Measurements from ENCODE around the gene BAIAP2L2.

The BAIAP2L2 gene

DNA sequence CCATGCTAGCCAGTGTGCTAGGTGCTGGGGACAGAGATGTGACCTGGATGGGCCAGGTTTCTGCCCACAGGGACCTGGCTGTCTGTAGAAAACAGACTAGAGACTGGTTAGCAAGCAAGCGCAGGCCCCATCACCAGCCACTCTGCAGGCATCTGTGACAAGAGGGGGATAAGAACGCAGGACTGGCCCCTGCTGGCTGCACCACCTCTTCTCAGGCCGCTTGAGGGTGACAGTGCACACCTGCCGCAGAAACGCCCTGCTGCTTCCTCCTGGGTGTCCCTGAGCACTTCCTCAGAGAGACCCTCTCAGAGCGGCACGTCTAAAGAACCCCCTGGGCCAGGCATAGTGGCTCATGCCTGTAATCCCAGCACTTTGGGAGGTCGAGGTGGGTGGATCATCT is 59.2 kb downstream of the BAIAP2L2 start:
- no peaks in the 10 kb centered on the region for H3K4me1 ChIP-seq (ENCODE audit: control insufficient read depth, insufficient read depth, low read length)
- no peak overlapping the region for H3K9ac ChIP-seq (ENCODE audit: low read length)
- no peaks in the 10 kb centered on the region for H3K36me3 ChIP-seq (ENCODE audit: control insufficient read depth, insufficient read depth, low read length, severe bottlenecking)
- H3K9me3 ChIP-seq (ENCODE audit: control insufficient read depth, low read length) = no peaks in the 10 kb centered on the region
- H3K4me3 ChIP-seq (ENCODE audit: low read length) = no peak overlapping the region
- H3K27me3 ChIP-seq (replicated peaks; ENCODE audit: control insufficient read depth, insufficient read depth, low read length) = peaks cover 14% of the 10 kb centered on the region
- no peak for DNase-seq (ENCODE audit: low read depth)

DNA sequence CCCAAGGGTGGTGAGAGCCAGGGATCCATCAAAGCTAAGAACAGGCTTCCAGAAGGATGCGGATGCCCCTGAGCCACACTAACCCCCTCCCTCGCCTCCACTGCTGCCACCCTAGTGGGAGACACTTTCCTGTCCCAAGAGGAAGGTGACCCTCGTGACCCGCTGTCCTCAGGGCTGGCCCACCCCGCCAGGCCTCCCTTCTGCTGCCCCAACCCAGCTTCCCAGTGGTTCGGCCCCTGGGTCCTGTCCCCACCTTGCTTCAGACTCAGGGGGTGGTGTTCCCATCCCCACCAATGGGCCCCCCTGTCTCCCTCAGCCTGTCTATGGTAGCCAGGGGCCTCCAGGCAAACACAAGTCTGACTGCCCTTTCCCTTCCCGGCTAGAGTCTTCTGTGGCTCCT is 59.8 kb downstream of the BAIAP2L2 start:
- Histone ChIP-seq H3K36me3 (ENCODE audit: control insufficient read depth, insufficient read depth, low read length, severe bottlenecking) (no peaks in the 10 kb centered on the region), H3K9ac (ENCODE audit: low read length) (no peak overlapping the region), H3K27me3 (replicated peaks; ENCODE audit: control insufficient read depth, insufficient read depth, low read length) (peaks cover 14% of the 10 kb centered on the region), H3K4me1 (ENCODE audit: control insufficient read depth, insufficient read depth, low read length) (no peaks in the 10 kb centered on the region), H3K9me3 (ENCODE audit: control insufficient read depth, low read length) (no peaks in the 10 kb centered on the region), H3K4me3 (ENCODE audit: low read length) (no peak overlapping the region)
- no peak for DNase-seq (ENCODE audit: low read depth)

- Histone ChIP-seq H3K36me3 (ENCODE audit: control insufficient read depth, insufficient read depth, low read length, severe bottlenecking) (no peaks in the 10 kb centered on the region), H3K4me3 (ENCODE audit: low read length) (no peak overlapping the region), H3K4me1 (ENCODE audit: control insufficient read depth, insufficient read depth, low read length) (no peaks in the 10 kb centered on the region), H3K9ac (ENCODE audit: low read length) (no peak overlapping the region), H3K27me3 (replicated peaks; ENCODE audit: control insufficient read depth, insufficient read depth, low read length) (peaks cover 14% of the 10 kb centered on the region), H3K9me3 (ENCODE audit: control insufficient read depth, low read length) (no peaks in the 10 kb centered on the region)
- no peak for DNase-seq (ENCODE audit: low read depth)
Measured at GRCh38 chr22:38049812-38050619, 60.5 kb downstream of the BAIAP2L2 start.

DNA sequence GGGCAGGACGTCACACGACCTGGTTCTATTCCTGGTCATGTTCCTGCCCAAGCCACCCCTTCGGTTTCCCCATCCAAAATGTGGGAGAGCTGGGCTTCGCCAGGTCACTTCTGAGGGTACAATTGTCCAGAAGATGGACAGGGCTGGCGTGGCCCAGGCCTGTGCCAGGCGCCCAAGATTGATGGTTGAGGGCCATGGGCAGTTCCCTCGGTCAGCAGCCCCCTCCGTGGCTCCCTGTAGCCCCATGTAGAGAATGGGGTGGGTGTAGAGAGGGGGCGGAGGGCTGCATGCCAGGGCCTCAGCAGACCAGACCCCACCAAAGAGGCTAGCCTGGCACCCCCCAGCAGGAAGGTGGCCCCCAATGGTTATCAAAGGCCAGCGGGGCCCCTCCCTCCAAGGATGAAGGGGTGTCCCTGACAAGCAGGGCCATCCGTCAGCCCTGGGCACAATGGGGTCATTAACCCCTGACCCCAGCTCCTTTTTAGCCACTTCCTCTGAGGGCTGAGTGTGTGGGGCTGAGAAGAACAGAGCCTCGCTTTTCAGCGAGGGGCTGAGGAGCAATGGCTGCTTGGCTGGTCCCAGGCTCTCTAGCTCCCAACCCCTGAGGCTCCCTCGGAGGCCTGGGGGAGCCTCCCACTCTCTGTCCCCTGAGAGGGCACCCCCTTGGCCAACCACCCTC is 64.3 kb downstream of the BAIAP2L2 start:
- DNase-seq (ENCODE audit: low read depth) = no peak
- Histone ChIP-seq H3K27me3 (replicated peaks; ENCODE audit: control insufficient read depth, insufficient read depth, low read length) (peaks cover 14% of the 10 kb centered on the region), H3K4me1 (ENCODE audit: control insufficient read depth, insufficient read depth, low read length) (peaks cover 4% of the 10 kb centered on the region), H3K9ac (ENCODE audit: low read length) (no peak overlapping the region), H3K4me3 (ENCODE audit: low read length) (no peak overlapping the region), H3K36me3 (ENCODE audit: control insufficient read depth, insufficient read depth, low read length, severe bottlenecking) (no peaks in the 10 kb centered on the region), H3K9me3 (ENCODE audit: control insufficient read depth, low read length) (no peaks in the 10 kb centered on the region)

GRCh38 chr22:38043151-38044039 is 67.1 kb downstream of the BAIAP2L2 start:
- Histone ChIP-seq H3K4me1 (ENCODE audit: control insufficient read depth, insufficient read depth, low read length) (peaks cover 10% of the 10 kb centered on the region), H3K36me3 (ENCODE audit: control insufficient read depth, insufficient read depth, low read length, severe bottlenecking) (no peaks in the 10 kb centered on the region), H3K9me3 (ENCODE audit: control insufficient read depth, low read length) (no peaks in the 10 kb centered on the region), H3K9ac (ENCODE audit: low read length) (no peak overlapping the region), H3K27me3 (replicated peaks; ENCODE audit: control insufficient read depth, insufficient read depth, low read length) (peaks cover 8% of the 10 kb centered on the region), H3K4me3 (ENCODE audit: low read length) (no peak overlapping the region)
- no peak for DNase-seq (ENCODE audit: low read depth)

DNA sequence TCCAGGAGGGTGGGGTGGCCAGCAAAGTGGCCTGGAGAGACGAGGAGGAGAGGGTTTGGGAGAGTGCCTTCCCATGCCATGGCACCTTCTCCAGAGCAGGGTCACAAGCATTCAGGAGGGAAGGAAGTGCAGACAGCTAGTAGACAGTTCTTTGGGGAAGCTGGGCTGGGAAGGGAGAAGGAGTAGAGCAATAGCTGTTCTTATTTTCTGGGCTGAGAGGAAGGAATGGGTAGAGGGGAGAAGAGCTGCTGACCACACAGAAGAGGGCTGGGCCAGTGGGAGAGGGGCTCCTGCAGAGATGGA is 68.0 kb downstream of the BAIAP2L2 start:
- no peak for DNase-seq (ENCODE audit: low read depth)
- H3K9ac ChIP-seq (ENCODE audit: low read length) = no peak overlapping the region

DNA sequence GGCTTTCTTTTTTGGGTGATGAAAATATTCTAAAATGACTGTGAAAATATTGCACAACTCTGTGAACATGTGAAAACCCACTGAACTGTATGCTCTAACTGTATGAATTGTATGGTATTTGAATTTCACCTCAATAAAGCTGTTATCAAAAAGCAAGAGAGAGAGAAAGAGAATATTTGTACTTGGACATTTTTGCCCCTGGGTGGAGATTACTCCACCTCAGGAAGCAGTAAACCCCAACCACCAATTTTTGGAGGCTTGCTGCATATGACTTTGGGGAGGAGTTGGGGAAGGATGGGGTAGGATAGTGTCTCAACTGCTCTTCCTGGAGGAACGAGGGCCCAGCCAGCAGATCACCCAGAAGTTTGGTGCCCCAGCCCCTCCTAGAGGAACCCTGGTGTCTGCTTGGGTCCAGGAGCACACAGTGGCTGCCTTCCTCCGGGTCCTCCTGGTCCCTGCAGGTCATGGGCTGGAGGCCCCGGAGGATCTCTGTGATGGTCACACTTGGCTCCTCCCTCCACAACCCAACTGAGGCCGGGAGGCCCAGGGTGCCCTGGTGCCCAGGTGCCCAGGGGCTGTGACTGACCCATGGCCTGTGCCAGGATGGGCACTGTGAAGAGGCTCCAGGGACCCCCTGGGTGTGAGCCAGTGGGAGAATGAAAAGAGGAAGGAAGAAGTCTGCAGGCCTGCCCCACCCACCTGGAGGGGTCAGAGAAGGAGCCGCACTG is 68.6 kb downstream of the BAIAP2L2 start:
- Histone ChIP-seq H3K36me3 (ENCODE audit: control insufficient read depth, insufficient read depth, low read length, severe bottlenecking) (no peaks in the 10 kb centered on the region), H3K9ac (ENCODE audit: low read length) (no peak overlapping the region), H3K9me3 (ENCODE audit: control insufficient read depth, low read length) (no peaks in the 10 kb centered on the region), H3K4me1 (ENCODE audit: control insufficient read depth, insufficient read depth, low read length) (peaks cover 11% of the 10 kb centered on the region), H3K4me3 (ENCODE audit: low read length) (no peak overlapping the region), H3K27me3 (replicated peaks; ENCODE audit: control insufficient read depth, insufficient read depth, low read length) (peaks cover 3% of the 10 kb centered on the region)
- no peak for DNase-seq (ENCODE audit: low read depth)

More for the DNA sequence above, 68.0 kb downstream of the BAIAP2L2 start:
- Histone ChIP-seq H3K36me3 (ENCODE audit: control insufficient read depth, insufficient read depth, low read length, severe bottlenecking) (no peaks in the 10 kb centered on the region), H3K9me3 (ENCODE audit: control insufficient read depth, low read length) (no peaks in the 10 kb centered on the region), H3K4me3 (ENCODE audit: low read length) (no peak overlapping the region), H3K27me3 (replicated peaks; ENCODE audit: control insufficient read depth, insufficient read depth, low read length) (peaks cover 8% of the 10 kb centered on the region), H3K4me1 (ENCODE audit: control insufficient read depth, insufficient read depth, low read length) (peaks cover 10% of the 10 kb centered on the region)

- peaks cover 19% of the 10 kb centered on the region for H3K4me1 ChIP-seq (ENCODE audit: control insufficient read depth, insufficient read depth, low read length)
- no peaks in the 10 kb centered on the region for H3K27me3 ChIP-seq (replicated peaks; ENCODE audit: control insufficient read depth, insufficient read depth, low read length)
- no peak for DNase-seq (ENCODE audit: low read depth)
- H3K4me3 ChIP-seq (ENCODE audit: low read length) = no peak overlapping the region
- no peaks in the 10 kb centered on the region for H3K36me3 ChIP-seq (ENCODE audit: control insufficient read depth, insufficient read depth, low read length, severe bottlenecking)
- H3K9me3 ChIP-seq (ENCODE audit: control insufficient read depth, low read length) = no peaks in the 10 kb centered on the region
- no peak overlapping the region for H3K9ac ChIP-seq (ENCODE audit: low read length)
Measured at GRCh38 chr22:38040953-38041759, 69.3 kb downstream of the BAIAP2L2 start.

DNA sequence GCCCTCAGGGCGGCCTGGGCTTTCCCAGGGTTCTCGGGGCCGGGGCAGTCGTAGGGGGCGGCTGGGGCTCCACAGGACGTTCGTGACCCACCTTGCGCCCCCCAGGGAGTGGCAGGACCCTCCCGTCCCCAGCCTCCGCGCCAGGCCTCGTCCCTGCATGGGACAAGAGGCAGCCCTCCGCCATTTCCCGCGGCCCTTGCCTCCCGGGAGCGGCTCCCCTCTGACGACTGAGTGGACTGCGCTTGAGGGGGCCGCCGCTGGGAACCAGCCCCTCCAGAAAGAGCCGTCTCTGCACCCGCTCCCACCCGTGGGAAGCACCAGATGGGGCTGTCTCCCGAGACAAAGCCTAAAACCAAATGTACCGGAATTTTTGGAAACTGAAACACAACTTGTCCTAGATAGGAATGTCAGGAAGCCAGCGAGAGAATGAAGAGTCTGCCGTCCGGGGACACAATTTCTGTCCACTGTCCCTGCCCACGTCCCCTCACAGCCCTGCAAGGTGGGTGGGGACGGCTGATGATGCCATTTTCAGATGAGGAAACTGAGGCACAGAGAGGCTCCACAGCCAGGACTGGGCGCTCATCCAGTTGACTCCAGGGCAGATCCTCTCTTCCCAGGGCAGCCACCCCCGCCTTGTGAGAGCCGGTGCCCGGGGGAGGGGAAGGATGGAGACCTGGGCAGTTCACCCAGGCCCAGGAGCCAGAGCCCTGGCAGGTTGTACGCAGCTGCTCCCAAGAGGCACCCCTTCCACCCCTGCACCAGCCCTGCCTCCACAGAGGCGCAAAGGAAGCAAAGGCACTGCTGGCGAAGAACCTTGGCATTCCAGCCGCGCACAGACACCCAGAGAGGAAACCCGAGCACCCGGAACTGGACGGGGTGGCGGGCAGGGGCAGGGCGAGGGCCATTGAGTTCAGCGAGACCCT is 71.3 kb downstream of the BAIAP2L2 start:
- H3K4me1 ChIP-seq (ENCODE audit: control insufficient read depth, insufficient read depth, low read length) = peaks cover 28% of the 10 kb centered on the region
- H3K36me3 ChIP-seq (ENCODE audit: control insufficient read depth, insufficient read depth, low read length, severe bottlenecking) = no peaks in the 10 kb centered on the region
- no peaks in the 10 kb centered on the region for H3K9me3 ChIP-seq (ENCODE audit: control insufficient read depth, low read length)
- H3K27me3 ChIP-seq (replicated peaks; ENCODE audit: control insufficient read depth, insufficient read depth, low read length) = no peaks in the 10 kb centered on the region
- DNase-seq (ENCODE audit: low read depth) = no peak
- no peak overlapping the region for H3K4me3 ChIP-seq (ENCODE audit: low read length)
- no peak overlapping the region for H3K9ac ChIP-seq (ENCODE audit: low read length)
